Choroid plexus epithelial cell (primary cell): ENCODE measurements around the gene ERAL1.

ENCODE experiments used
- DNase-seq: peaks from one replicate; pipeline ENCODE4 v3.0.0-alpha.2; 2010; ENCODE audit warnings: low read depth
- H3K4me3 ChIP-seq: 2 replicates; pipeline ENCODE4 v1.5.1; 2011; ENCODE audit warnings: low read depth, mild to moderate bottlenecking, control low read depth, low read length, moderate library complexity
- CTCF ChIP-seq: conservative IDR thresholded peaks from 2 replicates; pipeline ENCODE4 v1.5.1; 2011; ENCODE audit warnings: low read depth, mild to moderate bottlenecking, control low read depth, inconsistent platforms, low read length, moderate library complexity

ERAL1 gene

GRCh38 chr17:28906706-28907438 lies 52.1 kb downstream of the ERAL1 start:
- DNase-seq = no peak
- no peak for TF ChIP-seq CTCF

GRCh38 chr17:28907709-28908475 lies 53.1 kb downstream of the ERAL1 start:
- no peak overlapping the region for H3K4me3 ChIP-seq
- DNase-seq = no peak
- no peak for TF ChIP-seq CTCF

More at GRCh38 chr17:28906706-28907438, 52.1 kb downstream of the ERAL1 start:
- no peak overlapping the region for H3K4me3 ChIP-seq

GRCh38 chr17:28908640-28909167 lies 53.9 kb downstream of the ERAL1 start:
- no peak for TF ChIP-seq CTCF
- no peak overlapping the region for H3K4me3 ChIP-seq
- DNase-seq = peak; percentile 48

GRCh38 chr17:28910534-28910933 lies 55.7 kb downstream of the ERAL1 start:
- no peak overlapping the region for H3K4me3 ChIP-seq
- no peak for DNase-seq
- TF ChIP-seq CTCF = no peak
